Activated naive CD8-positive, alpha-beta T cell treated with anti-CD3 and anti-CD28 coated beads, Interleukin-2, amount 10 ng/mL, durations not matched to agents 7 days and 5 days (primary cell): ENCODE results near the gene KCNMA1. TPM values are rescaled to one million over a fixed set of nuclear protein-coding genes. Genes with fewer than 3 reads are reported as not detected.

Experiments used
- ATAC-seq: fragments of 150-1000 bp; cut with Tn5 transposase; one replicate; pipeline ENCODE4 v1.10.0; 2021; ENCODE audit warnings: low read depth, moderate library complexity
- POLR2A ChIA-PET: fragments of 350-600 bp; sonication (Branson Sonifier 250); formaldehyde crosslinking; loops from one replicate; lab custom pipeline; 2021; ENCODE audit warnings: antibody characterized with exemption; lab: Charles Lee
- DNase-seq: peaks from one replicate; pipeline ENCODE4 v3.0.0; 2021
- H3K27ac Mint-ChIP-seq: one replicate; pipeline ENCODE4 v1.8.0; 2022; ENCODE audit warnings: mild to moderate bottlenecking, mixed read lengths
- H3K27me3 Mint-ChIP-seq: one replicate; pipeline ENCODE4 v1.8.0; 2022; ENCODE audit warnings: mild to moderate bottlenecking, moderate library complexity, mixed read lengths
- H3K36me3 Mint-ChIP-seq: one replicate; pipeline ENCODE4 v1.8.0; 2021; ENCODE audit warnings: mild to moderate bottlenecking, mixed read lengths
- H3K4me1 Mint-ChIP-seq: one replicate; pipeline ENCODE4 v1.8.0; 2021; ENCODE audit warnings: mixed read lengths
- H3K4me3 Mint-ChIP-seq: one replicate; pipeline ENCODE4 v1.8.0; 2022; ENCODE audit warnings: mild to moderate bottlenecking, moderate library complexity, mixed read lengths
- H3K9me3 Mint-ChIP-seq: one replicate; pipeline ENCODE4 v1.8.0; 2021; ENCODE audit warnings: mixed read lengths
- total RNA-seq, 2 experiments: library from RNA; stranded (reverse); gene quantifications; one replicate each; pipeline ENCODE4 v1.2.3, GENCODE V29; 2021

The KCNMA1 gene
- total RNA-seq, 2 experiments from 2014 or later = 0.39 to 0.54 TPM

DNA sequence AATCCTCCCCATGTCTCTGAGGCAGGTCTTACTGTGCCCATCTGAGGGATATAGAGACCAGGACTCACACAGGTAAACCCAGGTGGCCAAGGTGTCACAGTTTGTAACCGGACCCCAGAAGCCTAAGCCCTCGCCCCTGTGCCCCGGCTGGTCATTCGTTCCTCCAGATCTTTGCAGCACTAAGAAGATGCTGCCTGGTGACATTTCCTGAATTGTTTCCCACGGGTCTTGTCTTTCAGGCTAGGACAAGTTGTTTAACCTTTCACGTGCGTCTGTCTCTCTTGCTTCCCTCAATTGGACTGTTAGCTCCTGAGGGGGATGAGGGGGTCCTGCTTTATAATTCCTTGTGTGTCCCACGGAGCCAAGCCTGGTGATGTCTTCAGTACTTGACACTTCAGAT, 158.0 kb downstream of the KCNMA1 start:
- Mint-ChIP-seq H3K27me3 (peaks cover 2% of the 10 kb centered on the region), H3K4me1 (no peaks in the 10 kb centered on the region), H3K9me3 (no peaks in the 10 kb centered on the region), H3K27ac (no peak overlapping the region), H3K4me3 (no peak overlapping the region), H3K36me3 (no peaks in the 10 kb centered on the region)
- POLR2A ChIA-PET = no interaction called here
- DNase-seq (no peak), ATAC-seq (no peak)

DNA sequence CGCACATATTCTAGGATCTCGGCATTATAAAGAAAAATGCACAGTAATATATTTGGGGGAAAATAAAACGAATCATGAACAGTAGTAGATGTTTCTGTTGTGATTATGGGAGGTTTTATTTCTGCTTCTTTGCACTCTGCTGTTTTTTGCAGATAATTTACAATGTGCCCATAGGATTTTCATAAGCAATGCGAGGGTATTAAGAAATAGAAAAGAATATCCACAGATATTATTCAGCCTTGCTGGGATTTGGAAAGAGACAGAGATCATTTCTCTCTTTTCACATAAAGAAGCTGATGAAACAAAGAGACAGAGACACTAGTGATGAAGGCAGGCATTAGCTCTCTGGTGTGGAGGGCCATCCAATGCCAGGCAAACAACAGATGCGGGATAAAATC, 158.6 kb downstream of the KCNMA1 start:
- DNase-seq (no peak), ATAC-seq (no peak)
- no peak overlapping the region for H3K27ac Mint-ChIP-seq
- no peaks in the 10 kb centered on the region for H3K9me3 Mint-ChIP-seq
- no peaks in the 10 kb centered on the region for H3K4me1 Mint-ChIP-seq
- H3K36me3 Mint-ChIP-seq = no peaks in the 10 kb centered on the region
- POLR2A ChIA-PET = no interaction called here
- no peak overlapping the region for H3K4me3 Mint-ChIP-seq
- H3K27me3 Mint-ChIP-seq = peaks cover 3% of the 10 kb centered on the region

DNA sequence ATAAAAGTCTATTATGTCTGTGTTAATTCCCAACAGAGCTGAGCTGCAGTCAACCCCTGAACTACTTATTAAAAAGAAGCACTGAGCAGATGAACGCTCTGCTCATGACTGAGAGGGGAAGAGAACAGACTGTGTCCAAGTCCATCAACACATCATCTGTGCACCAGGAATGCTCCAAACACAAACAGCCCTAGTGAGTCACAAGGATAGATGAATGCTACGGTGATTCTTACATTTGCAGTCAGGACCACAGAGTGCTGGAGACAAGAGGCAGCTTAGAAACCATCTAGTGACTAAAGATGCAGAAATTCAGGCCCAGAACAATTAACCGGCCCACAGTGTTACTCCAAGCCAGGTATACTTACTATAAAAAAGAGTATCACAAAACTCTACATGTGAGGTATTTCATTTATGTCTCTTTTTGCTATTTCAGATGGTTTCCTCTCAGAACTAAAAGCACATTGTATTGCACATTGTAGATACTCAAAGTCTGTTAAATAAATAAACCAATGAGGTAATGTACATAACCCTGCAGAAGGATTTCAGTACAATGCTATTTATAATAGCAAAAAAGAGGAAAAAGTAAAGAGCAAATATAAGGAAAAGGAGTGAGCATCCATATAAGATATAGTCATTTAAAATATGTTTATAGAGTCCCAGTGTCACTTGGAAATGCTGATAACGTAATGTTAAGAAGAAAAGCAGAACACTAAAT, 159.2 kb downstream of the KCNMA1 start:
- Mint-ChIP-seq H3K4me3 (no peak overlapping the region), H3K4me1 (no peaks in the 10 kb centered on the region), H3K9me3 (no peaks in the 10 kb centered on the region), H3K27me3 (peaks cover 4% of the 10 kb centered on the region), H3K27ac (no peak overlapping the region), H3K36me3 (no peaks in the 10 kb centered on the region)
- POLR2A ChIA-PET = no interaction called here
- no peak for ATAC-seq
- DNase-seq = no peak

DNA sequence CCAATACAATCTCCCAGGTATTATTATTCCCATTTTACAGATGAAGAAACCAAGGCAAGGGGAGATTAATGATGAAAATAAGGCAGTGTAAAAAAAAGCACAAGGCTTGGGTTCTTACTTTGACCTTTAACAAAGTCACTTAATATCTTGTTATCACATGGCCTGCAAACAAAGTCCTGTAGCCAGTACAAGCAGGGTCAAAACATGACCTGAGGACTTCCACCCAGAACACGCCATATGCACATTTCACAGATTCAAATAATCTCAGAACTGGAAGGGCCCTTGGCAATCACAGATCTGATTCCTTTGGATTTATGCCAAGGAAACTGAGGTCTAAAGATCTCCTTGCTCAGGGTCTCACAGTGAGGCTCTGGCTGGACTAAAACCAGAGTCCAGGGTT, 162.1 kb downstream of the KCNMA1 start:
- ATAC-seq (no peak), DNase-seq (no peak)
- POLR2A ChIA-PET = no interaction called here
- no peak overlapping the region for H3K4me3 Mint-ChIP-seq
- H3K4me1 Mint-ChIP-seq = no peaks in the 10 kb centered on the region
- no peaks in the 10 kb centered on the region for H3K9me3 Mint-ChIP-seq
- H3K36me3 Mint-ChIP-seq = no peaks in the 10 kb centered on the region
- H3K27ac Mint-ChIP-seq = no peak overlapping the region
- H3K27me3 Mint-ChIP-seq = peaks cover 2% of the 10 kb centered on the region

DNA sequence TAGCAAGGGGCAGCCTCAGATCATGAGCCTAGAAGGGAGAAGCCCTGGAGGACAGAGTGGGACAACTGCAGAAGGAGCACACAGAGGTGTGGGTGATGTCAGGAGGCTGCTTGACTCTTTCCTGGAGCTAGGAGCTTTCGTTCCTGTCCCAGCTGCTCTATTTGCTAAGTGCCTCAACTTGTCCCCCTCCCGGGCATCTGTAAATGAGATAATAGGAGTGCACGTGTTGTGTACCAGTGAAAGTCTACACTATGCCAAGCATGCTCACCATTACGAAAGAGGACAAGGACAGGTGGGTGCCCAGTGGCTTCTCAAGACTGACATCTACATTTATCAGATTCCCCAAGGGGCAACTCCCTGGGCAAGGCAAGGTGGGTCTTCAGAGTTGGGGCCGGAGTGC, 162.7 kb downstream of the KCNMA1 start:
- peaks cover 2% of the 10 kb centered on the region for H3K27me3 Mint-ChIP-seq
- no peaks in the 10 kb centered on the region for H3K36me3 Mint-ChIP-seq
- ATAC-seq = no peak
- H3K4me1 Mint-ChIP-seq = no peaks in the 10 kb centered on the region
- DNase-seq = no peak
- no peak overlapping the region for H3K27ac Mint-ChIP-seq
- H3K9me3 Mint-ChIP-seq = no peaks in the 10 kb centered on the region
- POLR2A ChIA-PET = no interaction called here
- no peak overlapping the region for H3K4me3 Mint-ChIP-seq

DNA sequence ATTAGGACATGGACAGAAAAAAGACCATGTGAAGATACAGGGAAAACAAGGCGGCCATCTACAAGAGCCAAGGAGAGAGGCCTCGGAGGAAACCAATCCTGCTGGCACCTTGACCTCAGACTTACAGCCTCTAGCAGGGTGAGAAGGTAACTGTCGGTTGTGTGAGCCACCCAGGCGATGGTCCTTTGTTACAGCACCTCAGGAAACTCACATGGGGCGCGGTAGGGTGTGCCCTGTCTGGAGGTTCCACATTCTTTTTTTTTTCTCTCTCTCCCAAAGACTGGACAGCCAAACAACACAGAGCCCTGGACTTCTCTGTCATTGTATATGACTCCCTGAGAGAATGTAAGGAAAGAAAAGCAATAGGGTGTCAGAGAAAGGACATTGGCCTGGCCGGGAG, 163.2 kb downstream of the KCNMA1 start:
- POLR2A ChIA-PET = no interaction called here
- no peak overlapping the region for H3K27ac Mint-ChIP-seq
- H3K9me3 Mint-ChIP-seq = no peaks in the 10 kb centered on the region
- H3K4me3 Mint-ChIP-seq = no peak overlapping the region
- no peaks in the 10 kb centered on the region for H3K4me1 Mint-ChIP-seq
- no peak for DNase-seq
- H3K36me3 Mint-ChIP-seq = no peaks in the 10 kb centered on the region
- no peak for ATAC-seq
- peaks cover 2% of the 10 kb centered on the region for H3K27me3 Mint-ChIP-seq

DNA sequence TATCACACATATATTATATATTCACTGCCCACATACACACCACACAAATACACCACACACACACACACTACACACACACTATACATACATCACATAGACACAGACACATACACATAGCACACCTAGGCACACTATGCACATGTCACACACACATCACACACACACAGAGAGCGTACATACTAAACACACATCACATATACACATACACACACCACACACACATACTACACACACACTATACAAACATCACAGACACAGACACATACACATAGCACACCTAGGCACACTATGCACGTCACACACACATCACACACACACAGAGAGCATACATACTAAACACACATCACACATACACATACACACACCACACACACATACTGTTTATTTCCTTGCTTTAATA, 165.5 kb downstream of the KCNMA1 start:
- no peak for DNase-seq
- Mint-ChIP-seq H3K9me3 (no peaks in the 10 kb centered on the region), H3K27ac (no peak overlapping the region), H3K27me3 (peaks cover 2% of the 10 kb centered on the region), H3K36me3 (no peaks in the 10 kb centered on the region), H3K4me3 (no peak overlapping the region), H3K4me1 (no peaks in the 10 kb centered on the region)
- POLR2A ChIA-PET = no interaction called here
- ATAC-seq = no peak

DNA sequence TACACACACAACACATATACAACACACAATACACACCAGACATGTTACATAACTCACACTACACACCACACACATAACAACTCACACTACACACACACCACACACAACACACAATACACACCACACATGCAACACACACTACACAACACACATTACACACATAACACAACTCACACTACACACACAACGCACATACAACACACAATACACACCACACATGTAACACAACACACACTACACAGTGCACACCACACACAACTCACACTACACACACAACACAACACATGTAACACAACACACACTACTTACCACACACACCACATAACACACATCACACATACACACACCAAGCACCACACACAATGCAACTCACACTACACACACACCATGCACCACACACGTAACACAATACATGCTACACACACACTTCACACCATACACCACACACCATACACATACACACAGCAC, 166.5 kb downstream of the KCNMA1 start:
- no peaks in the 10 kb centered on the region for H3K36me3 Mint-ChIP-seq
- no peak overlapping the region for H3K27ac Mint-ChIP-seq
- POLR2A ChIA-PET = no interaction called here
- no peak for DNase-seq
- H3K4me3 Mint-ChIP-seq = no peak overlapping the region
- peaks cover 2% of the 10 kb centered on the region for H3K27me3 Mint-ChIP-seq
- no peaks in the 10 kb centered on the region for H3K4me1 Mint-ChIP-seq
- H3K9me3 Mint-ChIP-seq = no peaks in the 10 kb centered on the region
- ATAC-seq = no peak

DNA sequence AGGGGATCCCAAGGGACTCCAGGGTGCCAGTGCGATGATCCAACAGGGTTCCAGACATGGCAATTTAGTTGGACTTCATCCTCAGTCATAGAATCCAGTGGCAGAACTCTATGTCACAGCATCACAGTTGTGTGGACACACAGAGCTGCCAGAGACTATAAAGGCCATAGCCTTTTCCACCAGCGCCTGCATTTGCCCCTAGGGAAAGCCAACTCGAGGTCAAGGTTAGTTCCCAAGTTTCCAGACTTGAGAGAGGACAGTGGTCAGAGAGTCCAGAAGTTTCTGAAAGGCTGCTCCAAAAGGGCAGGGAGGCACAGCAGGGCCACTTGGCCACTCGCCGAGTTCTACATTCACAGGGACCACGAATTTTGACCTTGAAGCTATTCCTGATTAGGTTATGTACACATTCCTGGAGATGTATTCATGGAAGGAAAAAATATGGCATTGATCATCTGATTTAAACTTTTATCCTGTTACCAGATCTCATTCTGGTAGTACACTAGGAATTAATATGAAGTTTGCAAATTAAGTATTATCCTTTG, 170.1 kb downstream of the KCNMA1 start:
- Mint-ChIP-seq H3K9me3 (no peaks in the 10 kb centered on the region), H3K4me1 (no peaks in the 10 kb centered on the region), H3K36me3 (no peaks in the 10 kb centered on the region), H3K27me3 (no peaks in the 10 kb centered on the region), H3K4me3 (no peak overlapping the region), H3K27ac (no peak overlapping the region)
- DNase-seq (no peak), ATAC-seq (no peak)
- POLR2A ChIA-PET = no interaction called here

DNA sequence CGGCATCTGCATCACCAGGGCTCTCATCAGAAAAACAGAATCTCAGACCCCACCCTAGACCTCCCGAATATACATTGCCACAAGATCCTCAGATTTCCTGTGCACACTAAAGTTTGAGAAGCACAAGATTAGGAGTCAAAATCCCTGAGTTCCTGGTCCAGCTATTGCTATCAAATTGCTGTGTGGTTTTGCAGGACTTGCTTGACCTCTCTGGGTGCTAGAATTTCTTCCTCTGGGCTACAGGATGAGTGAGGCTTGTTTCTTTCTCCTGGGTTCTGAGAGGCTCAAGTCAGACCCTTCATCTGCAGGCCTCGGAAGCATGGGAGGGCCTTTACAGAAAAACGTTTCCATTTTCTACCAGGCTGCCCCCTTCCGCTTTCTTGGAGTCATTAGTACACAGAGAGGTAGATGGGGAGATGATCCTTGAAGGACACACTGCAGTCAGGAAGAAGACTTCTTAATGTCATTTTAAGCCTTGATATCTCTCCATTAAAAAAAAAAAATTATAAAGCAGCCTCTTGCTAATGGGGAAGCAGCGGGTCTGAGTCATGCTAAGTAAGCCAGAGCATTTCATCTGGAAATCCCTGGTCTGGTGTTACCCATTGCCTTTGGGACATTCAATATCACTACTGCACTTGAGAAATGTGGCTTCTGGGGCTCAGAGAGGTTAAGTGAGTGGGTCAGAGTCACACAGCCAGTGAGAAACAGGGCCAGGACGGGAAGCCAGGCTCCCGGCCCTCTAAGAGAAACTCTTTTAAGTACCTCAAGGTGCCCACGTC, 173.5 kb downstream of the KCNMA1 start:
- Mint-ChIP-seq H3K4me3 (no peak overlapping the region), H3K27me3 (no peaks in the 10 kb centered on the region), H3K27ac (no peak overlapping the region), H3K4me1 (no peaks in the 10 kb centered on the region), H3K9me3 (no peaks in the 10 kb centered on the region), H3K36me3 (no peaks in the 10 kb centered on the region)
- no peak for DNase-seq
- POLR2A ChIA-PET = no interaction called here
- no peak for ATAC-seq

DNA sequence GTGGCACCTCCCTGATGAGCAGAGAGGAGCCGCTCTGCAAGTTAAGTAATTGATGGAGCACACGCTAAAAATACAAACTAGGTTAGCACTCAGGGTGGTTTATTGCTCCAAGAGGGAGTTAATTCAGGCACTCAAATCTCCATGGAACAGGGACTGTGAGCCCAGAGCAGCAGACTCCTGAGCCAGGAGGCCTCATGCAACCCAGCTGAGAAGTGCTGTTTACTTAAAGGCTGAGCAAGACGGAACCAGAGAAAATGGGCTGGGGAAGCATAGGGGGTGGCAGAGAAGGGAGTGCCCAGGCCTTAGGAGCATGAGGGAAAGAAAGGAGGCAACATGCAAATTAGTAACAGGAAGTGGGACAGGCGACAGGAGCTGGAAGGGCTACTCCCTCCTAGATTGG, 174.1 kb downstream of the KCNMA1 start:
- Mint-ChIP-seq H3K27ac (no peak overlapping the region), H3K27me3 (no peaks in the 10 kb centered on the region), H3K9me3 (no peaks in the 10 kb centered on the region), H3K4me1 (no peaks in the 10 kb centered on the region), H3K36me3 (no peaks in the 10 kb centered on the region), H3K4me3 (no peak overlapping the region)
- no peak for DNase-seq
- POLR2A ChIA-PET = no interaction called here
- ATAC-seq = no peak

DNA sequence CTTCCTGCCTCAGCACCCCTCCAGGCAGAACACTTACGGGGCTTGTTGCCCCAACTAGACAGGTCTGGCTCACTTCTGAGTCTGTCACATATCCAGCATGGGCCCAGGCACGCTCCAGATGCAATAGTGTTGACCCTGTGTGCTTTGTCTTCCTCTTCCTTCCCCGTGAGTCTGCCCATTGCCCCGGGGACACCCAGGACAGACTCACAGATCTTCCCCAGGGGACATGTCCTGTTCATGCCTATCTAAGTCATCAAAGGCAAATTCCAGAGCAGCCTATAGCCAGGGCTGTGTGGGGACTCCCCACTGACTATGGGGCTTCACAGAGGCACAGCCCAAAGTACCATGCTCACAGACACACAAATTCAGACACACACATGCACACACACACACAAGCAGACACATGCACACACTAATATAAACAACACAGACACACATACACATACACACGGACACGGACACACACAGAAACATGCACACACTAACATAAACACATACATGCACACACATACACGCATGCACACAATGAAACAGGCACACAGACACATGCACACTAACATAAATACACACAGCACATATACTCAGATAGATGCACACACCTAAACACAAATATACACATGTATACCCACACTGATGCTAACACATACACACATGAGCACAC, 175.8 kb downstream of the KCNMA1 start:
- Mint-ChIP-seq H3K4me1 (no peaks in the 10 kb centered on the region), H3K9me3 (no peaks in the 10 kb centered on the region), H3K27ac (no peak overlapping the region), H3K36me3 (no peaks in the 10 kb centered on the region), H3K4me3 (no peak overlapping the region), H3K27me3 (no peaks in the 10 kb centered on the region)
- DNase-seq (no peak), ATAC-seq (no peak)
- POLR2A ChIA-PET = no interaction called here

DNA sequence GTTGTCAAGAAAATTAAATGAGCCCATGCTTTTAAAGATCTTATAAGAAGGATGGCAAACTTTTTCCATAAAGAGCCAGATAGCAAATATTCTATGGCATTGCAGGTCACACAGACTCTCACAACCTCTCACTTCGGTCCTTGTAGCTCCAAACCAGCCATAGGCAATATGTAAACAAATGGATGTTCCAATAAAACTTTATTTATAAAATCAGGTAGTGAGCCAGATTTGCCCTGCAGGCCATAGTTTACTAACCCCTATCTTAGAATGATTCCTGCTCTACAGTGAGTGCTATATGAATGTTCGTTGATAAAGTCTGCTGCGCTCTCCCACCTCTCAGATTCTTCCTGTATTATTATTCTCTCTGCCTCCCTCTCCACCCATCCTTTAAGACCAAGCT, 177.7 kb downstream of the KCNMA1 start:
- ATAC-seq (no peak), DNase-seq (no peak)
- H3K27me3 Mint-ChIP-seq = peaks cover 2% of the 10 kb centered on the region
- no peaks in the 10 kb centered on the region for H3K4me1 Mint-ChIP-seq
- no peaks in the 10 kb centered on the region for H3K9me3 Mint-ChIP-seq
- no peak overlapping the region for H3K4me3 Mint-ChIP-seq
- H3K36me3 Mint-ChIP-seq = no peaks in the 10 kb centered on the region
- no peak overlapping the region for H3K27ac Mint-ChIP-seq
- POLR2A ChIA-PET = no interaction called here
